A172 (cell line): ENCODE data around the gene PRR36. TPM values are rescaled to one million over a fixed set of nuclear protein-coding genes. Genes with fewer than 3 reads are reported as not detected.

Experiments
- DNase-seq: peaks from one replicate; pipeline ENCODE4 v3.0.0-alpha.2; 2015; ENCODE audit warnings: low spot score
- total RNA-seq: library from RNA; depleted of rRNA; stranded (reverse); fragments of >200 nt; shearing (Covaris generic); gene quantifications from 2 replicates; pipeline ENCODE4 v1.2.3, GENCODE V29; 2014

PRR36 gene
- total RNA-seq, 1 experiment from 2014 or later, result 1.2 TPM

DNA sequence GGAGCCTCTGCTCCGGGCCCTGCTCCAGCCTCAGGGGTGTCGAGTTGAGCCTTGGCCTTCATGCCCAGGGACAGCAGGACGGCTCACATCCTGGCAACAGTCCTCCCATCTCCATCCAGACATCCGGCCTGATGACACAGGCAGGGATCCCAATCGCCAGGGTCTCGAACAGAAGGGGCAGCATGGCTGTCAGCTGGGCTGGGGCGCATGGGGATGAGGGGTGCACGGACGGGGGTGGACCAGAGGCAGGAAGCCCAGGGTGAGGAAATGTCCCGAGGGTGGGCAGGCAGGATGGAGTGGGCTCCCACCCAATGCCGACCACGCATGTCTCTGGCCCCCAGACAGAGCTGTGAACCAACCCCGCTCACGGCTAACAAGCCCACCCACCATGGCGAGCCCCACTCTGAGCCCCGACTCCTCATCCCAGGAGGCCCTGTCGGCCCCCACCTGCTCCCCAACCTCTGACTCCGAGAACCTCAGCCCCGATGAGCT, 28.0 kb downstream of the PRR36 start:
- no peak for DNase-seq

DNA sequence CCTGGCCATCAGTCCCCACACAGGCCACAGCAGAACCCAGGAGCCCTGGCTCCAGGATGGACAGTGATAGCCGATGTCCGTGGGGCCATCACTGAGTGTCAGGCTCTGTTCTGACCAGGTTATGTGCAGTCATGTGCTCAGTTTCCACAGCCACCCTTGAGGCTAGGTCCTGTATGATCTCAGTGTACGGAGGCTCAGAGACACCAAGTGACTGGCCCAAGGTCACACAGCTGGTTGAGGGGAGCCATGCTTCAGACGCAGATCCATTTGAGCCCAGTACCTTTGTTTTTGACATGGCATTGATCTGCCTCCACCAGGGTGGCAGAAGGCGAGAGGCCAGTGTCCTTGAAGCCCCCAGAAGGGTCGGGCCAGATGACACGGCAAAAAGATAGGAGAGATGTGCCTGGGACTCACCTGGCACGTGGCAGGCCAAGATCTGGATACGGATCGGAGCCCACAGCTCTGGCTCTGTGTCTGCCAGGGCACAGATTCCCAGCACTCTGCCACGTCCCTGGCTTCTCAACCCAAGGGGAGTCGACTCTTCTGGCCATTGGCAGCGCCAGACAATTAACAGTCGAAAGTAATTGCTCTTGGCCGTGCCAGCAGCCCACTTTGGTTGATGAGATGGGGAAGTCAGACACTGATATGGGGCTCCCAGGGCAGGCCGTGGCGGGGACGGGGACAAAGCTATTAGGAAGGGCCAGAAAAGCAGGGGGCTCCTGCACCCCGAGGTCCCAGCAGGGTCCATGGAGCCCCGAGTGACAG, 28.6 kb downstream of the PRR36 start:
- DNase-seq, result no peak

GRCh38 chr19:7844951-7845350, 29.2 kb downstream of the PRR36 start:
- no peak for DNase-seq

DNA sequence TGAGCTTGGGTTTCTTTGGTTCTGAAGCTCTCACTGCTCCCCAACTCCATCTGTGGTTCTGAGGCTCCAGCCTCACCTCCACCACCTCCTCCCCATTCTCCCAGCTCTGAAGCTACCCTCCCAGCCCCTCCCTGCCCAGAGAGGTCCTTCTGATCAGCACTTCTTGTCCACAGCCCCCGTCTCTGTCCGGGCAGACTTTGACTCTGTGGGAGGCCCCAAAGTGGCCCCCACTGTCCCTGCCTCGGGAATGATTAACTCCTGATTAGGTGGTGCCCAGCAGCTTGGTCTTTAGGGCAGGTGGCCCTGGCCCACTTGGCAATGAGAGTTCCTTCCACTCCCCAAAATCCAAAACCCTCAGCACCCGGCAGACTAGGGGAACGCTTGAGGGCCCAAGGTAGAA, 29.8 kb downstream of the PRR36 start:
- no peak for DNase-seq

- no peak for DNase-seq
Observed at GRCh38 chr19:7843521-7843920, 30.7 kb downstream of the PRR36 start.

DNA sequence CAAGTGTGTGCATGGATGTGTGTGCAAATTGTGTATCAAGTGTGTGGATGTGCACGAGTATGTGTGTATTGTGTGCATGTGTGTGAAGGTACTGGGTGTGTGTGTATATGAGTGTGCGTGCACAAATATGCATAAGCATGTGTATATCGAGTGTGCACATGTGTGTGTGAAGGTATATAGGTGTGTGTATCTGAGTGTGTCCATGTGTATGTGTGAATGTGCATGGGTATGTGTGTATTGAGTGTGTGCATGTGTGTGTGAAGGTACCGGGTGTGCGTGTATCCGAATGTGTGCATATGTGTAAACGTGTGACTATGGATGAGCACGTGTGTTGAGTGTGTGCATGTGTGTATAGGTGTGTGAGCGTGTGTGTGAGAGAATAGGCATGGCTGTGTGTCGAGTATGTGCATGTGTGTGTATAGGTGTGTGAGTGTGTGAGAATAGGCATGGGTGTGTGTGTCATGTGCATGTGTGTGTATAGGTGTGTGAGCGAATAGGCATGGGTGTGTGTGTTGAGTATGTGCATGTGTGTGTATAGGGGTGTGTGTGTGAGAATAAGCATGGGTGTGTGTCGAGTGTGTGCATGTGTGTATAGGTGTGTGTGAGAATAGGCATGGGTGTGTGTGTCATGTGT, 31.4 kb downstream of the PRR36 start:
- no peak for DNase-seq

DNA sequence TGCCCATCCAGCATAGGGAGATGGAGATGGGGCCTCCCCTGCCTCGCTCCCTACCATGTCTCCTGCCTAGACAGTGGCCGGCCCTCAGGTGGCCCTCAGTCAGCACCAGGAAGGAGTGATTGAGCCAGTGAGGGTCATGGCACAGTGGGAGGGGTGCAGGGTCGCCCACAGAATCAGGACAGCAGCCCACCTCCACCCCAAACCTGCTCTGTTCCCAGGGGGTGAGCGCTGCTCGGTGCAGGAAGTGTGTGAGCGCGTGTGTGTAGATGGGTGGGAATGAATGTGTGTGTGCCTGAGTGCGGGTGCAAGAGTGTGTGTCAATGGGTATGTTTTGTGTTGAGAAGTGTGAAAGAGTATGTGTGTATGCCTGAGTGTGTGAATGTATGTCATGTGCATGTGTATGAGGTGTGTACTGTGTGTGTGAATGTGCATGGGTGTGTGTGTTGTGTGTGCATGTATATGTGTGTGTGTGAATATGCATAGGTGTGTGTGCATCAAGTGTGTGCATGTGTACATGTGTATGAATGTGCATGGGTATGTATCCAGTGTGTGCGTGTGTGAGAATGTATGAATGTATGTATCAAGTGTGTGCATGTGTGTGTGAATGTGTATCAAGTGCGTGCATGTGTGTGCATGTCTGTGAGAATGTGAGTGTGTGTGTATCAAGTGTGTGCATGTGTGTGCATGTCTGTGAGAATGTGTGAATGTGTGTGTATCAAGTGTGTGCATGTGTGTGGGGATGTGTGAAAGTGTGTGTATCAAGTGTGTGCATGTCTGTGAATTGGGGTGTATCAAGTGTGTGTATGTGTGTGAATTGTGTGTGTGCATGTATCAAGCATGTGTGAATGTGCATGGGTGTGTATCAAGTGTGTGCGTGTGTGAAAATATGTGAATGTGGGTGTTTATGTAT, 32.2 kb downstream of the PRR36 start:
- no peak for DNase-seq

- DNase-seq, result no peak
Observed at GRCh38 chr19:7840629-7841028, 33.6 kb downstream of the PRR36 start.

GRCh38 chr19:7839476-7839875, 34.7 kb downstream of the PRR36 start:
- DNase-seq, result no peak

DNA sequence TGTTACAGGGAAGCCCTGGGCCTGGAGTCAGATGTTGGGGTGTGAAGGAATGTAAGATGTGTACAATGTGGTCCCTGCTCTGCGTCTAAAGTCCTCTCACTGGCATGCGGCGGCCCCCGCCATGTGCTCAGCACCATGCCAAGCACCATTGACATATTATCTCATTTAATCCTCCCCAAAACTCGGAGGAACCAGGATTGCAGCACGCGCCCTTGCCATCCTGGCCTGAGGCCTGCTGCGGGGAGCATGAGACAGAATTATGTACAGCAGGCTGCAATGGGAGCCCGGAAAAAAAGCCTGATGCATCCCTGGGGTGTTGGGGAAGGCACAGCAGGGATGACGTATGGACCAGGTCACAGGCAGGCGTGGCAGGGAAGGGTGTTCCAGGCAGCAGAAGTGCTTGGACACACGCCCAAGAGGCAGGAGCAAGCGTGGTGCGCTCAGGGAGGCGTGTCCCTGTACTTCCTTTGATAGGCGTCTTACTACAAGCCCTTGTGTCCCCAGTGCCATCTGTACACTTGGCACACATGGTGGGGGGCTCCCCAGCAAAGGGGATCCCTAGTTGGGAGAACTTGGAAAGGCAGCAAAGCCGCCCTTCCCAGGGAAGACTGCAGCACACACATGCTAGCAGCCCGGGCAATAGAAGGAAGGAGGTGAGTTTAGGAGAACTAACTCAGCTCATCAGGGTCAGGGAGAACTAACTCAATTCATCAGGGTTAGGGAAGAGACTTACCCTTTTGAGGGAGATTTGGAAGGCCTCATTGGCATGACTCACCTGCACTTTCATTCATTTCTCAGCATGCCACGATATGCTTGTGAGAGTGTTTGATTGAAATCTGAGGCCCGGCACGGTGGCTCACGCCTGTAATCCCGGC, 40.7 kb downstream of the PRR36 start:
- peak; percentile 69 for DNase-seq

DNA sequence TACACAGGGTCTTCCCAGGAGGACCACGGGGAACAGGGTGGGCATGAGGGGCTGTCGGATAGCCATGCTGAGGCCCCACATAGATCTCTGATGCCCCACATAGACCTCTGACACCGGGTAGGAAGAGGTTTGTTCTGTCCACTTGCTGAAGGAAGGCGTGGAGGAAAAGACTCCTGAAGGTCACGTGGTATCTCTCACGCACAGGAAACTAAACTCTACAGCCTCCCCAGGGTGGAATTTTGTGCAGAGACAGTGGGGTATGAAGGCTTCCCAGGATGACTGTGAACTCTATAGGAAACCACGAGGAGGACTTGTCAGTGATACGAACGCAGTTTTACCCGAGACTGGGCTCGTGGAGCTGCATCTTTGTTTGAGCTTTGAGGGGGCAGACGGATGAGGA, 41.4 kb downstream of the PRR36 start:
- DNase-seq, result no peak

- DNase-seq, result no peak
Observed at GRCh38 chr19:7832009-7832408, 42.2 kb downstream of the PRR36 start.

DNA sequence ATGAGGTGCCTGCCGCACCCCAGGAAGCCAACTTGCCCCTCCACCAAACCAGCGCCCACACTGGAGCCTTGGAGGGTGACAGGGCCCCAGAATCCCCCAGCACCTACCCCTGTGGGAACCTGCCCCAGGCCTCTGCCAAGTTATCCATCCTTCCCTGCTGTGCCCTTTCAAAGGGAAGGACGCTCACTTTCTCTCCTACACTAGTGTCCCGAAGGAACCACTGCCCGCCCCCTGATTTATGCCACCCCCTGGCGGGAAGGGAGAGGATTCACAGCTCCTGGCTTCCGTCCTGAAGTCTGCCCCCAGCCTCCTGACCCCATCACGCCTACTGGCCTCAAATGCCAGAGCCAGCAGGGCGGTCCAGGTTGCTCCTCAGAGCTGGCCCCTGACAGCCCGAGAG, 42.7 kb downstream of the PRR36 start:
- peak; percentile 50 for DNase-seq

GRCh38 chr19:7830823-7831222, 43.4 kb downstream of the PRR36 start:
- no peak for DNase-seq

- no peak for DNase-seq
Observed at GRCh38 chr19:7830272-7830771, 43.9 kb downstream of the PRR36 start.

- peak; percentile 100 for DNase-seq
Observed at GRCh38 chr19:7829561-7830271, 44.5 kb downstream of the PRR36 start, which contains the start of gene EVI5L. TSS of gene EVI5L (plus strand) at chr19:7830218. CDS start at chr19:7846543, 16,325 bp downstream.

DNA sequence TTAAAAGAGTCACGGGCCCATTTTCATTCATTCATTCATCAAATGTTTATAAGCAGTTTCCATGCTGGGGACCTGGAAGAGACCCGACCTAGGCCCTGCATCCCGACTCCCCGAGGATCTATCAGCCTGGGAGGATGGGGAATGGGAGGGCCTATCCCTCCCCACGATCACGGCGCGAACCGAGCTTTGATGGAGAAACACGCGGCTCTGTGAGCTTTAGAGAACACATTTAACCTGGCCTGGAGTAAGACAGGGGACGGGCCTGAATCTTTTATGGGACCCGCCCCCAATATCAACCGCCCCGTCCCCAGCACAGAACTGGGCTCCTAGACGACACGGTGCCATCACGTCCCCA, 45.0 kb downstream of the PRR36 start:
- no peak for DNase-seq

DNA sequence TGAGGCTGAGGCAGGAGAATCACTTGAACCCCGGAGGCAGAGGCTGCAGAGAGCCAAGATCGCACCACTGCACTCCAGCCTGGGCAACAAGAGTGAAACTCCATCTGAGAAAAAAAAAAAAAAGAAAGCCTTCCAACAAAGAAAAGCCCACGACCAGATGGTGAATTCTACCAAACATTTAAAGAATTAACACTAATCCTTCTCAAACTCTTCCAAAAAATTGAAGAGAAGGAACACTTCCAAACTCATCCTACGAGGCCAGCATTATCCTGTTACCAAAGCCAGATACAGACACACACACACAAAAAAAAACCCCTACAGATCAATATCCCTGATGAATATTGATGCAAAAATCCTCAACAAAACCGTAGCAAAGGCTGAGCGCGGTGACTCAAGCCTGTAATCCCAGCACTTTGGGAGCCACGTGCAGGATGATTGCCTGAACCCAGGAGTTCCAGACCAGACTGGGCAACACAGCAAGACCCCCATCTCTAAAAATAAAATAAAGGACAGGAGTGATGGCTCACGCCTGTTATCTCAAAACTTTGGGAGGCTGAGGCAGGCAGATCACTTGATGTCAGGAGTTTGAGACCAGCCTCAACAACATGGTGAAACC, 50.4 kb downstream of the PRR36 start:
- DNase-seq, result no peak

DNA sequence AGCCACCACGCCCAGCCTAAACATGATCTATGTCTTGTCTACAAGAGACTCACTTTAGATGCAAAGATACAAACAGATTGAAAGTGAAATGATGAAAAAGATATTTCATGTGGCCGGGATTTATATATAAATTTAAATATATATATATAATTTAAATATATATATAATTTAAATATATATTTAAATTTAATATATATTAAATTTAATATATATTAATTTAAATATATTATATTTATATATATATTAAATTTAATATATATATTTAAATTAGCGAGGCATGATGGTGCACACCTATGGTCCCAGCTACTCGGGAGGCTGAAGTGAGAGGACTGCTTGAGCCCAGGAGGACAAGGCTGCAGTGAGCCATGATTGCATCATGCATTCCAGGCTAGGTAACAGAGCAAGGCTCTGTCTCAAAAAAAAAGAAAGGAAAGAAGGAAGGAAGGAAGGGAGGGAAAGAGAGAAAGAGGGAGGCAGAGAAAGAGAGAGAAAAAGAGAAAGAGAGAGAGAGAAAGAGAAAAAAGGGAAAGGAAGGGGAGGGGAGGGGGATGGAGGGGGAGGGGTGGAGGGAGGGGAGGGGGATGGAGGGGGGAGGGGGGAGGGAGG, 51.2 kb downstream of the PRR36 start:
- DNase-seq, result no peak

GRCh38 chr19:7820588-7820987, 53.6 kb downstream of the PRR36 start:
- DNase-seq, result no peak
